Stimulated activated CD8-positive, alpha-beta memory T cell treated with anti-CD3 and anti-CD28 coated beads, Interleukin-12 subunit alpha, Interleukin-12 subunit beta, amount 100 ng/mL, for 4 hours (primary cell): ENCODE results near the gene SMARCB1.

Source experiments
- DNase-seq: peaks from one replicate; pipeline ENCODE4 v3.0.0-alpha.2; 2020; ENCODE audit warnings: low read depth

Gene SMARCB1

GRCh38 chr22:23780146-23780748 lies 6.5 kb upstream of the SMARCB1 start:
- no peak for DNase-seq

GRCh38 chr22:23781065-23781464 lies 5.7 kb upstream of the SMARCB1 start:
- no peak for DNase-seq

GRCh38 chr22:23781511-23782183 lies 5.1 kb upstream of the SMARCB1 start:
- DNase-seq, result no peak

GRCh38 chr22:23782252-23782651 lies 4.5 kb upstream of the SMARCB1 start:
- DNase-seq, result no peak

- no peak for DNase-seq
These were observed 4.1 kb upstream of the SMARCB1 start for GRCh38 chr22:23782703-23783102.

- no peak for DNase-seq
These were observed 3.3 kb upstream of the SMARCB1 start for GRCh38 chr22:23783265-23784150.

- no peak for DNase-seq
These were observed 2.5 kb upstream of the SMARCB1 start for GRCh38 chr22:23784215-23784732.

- DNase-seq, result no peak
These were observed 480 bp upstream of the SMARCB1 start for GRCh38 chr22:23786261-23786710.

GRCh38 chr22:23787600-23787896 lies 782 bp downstream of the SMARCB1 start:
- no peak for DNase-seq

- DNase-seq, result no peak
These were observed 1.1 kb downstream of the SMARCB1 start for GRCh38 chr22:23787910-23788309.

GRCh38 chr22:23789121-23789520 lies 2.4 kb downstream of the SMARCB1 start:
- DNase-seq, result no peak

- no peak for DNase-seq
These were observed 2.9 kb downstream of the SMARCB1 start for GRCh38 chr22:23789638-23790037.

- no peak for DNase-seq
These were observed 4.3 kb downstream of the SMARCB1 start for GRCh38 chr22:23790819-23791737.

- no peak for DNase-seq
These were observed 5.2 kb downstream of the SMARCB1 start for GRCh38 chr22:23791738-23792645.

GRCh38 chr22:23793326-23793725 lies 6.6 kb downstream of the SMARCB1 start:
- DNase-seq, result no peak

- DNase-seq, result no peak
These were observed 9.7 kb downstream of the SMARCB1 start for GRCh38 chr22:23796461-23796860.

GRCh38 chr22:23800297-23801237 lies 13.8 kb downstream of the SMARCB1 start:
- DNase-seq, result no peak

GRCh38 chr22:23801238-23801821 lies 14.6 kb downstream of the SMARCB1 start:
- no peak for DNase-seq

GRCh38 chr22:23801886-23802377 lies 15.2 kb downstream of the SMARCB1 start:
- no peak for DNase-seq
